Activated T-cell treated with anti-CD3 and anti-CD28 coated beads for 1 hour (primary cell): ENCODE data around the gene CHST2.

Source experiments
- DNase-seq: peaks from one replicate; pipeline ENCODE4 v3.0.0-alpha.2; 2020; ENCODE audit warnings: low read depth

Gene CHST2

GRCh38 chr3:143099210-143099609 is 20.4 kb upstream of the CHST2 start:
- no peak for DNase-seq

- DNase-seq = no peak
These were observed 19.9 kb upstream of the CHST2 start for GRCh38 chr3:143099690-143100089.

- no peak for DNase-seq
These were observed 19.1 kb upstream of the CHST2 start for GRCh38 chr3:143100451-143100850.

GRCh38 chr3:143101792-143102381 is 17.7 kb upstream of the CHST2 start:
- DNase-seq = no peak

GRCh38 chr3:143103652-143104051 is 15.9 kb upstream of the CHST2 start:
- DNase-seq = no peak

- no peak for DNase-seq
These were observed 14.4 kb upstream of the CHST2 start for GRCh38 chr3:143105170-143105569.

GRCh38 chr3:143109861-143110260 is 9.7 kb upstream of the CHST2 start:
- DNase-seq = no peak

GRCh38 chr3:143110371-143110770 is 9.2 kb upstream of the CHST2 start:
- no peak for DNase-seq

GRCh38 chr3:143118630-143119008 is 952 bp upstream of the CHST2 start:
- DNase-seq = no peak

- DNase-seq = peak; percentile 16
These were observed 574 bp downstream of the CHST2 start for GRCh38 chr3:143119974-143120715.

GRCh38 chr3:143120716-143121240 is 1.2 kb downstream of the CHST2 start:
- peak; percentile 12 for DNase-seq

- DNase-seq = peak; percentile 62
These were observed 1.9 kb downstream of the CHST2 start for GRCh38 chr3:143121241-143122088.

- DNase-seq = no peak
These were observed 2.5 kb downstream of the CHST2 start for GRCh38 chr3:143122089-143122430.

- no peak for DNase-seq
These were observed 3.2 kb downstream of the CHST2 start for GRCh38 chr3:143122608-143123352.

GRCh38 chr3:143123353-143123984 is 3.9 kb downstream of the CHST2 start:
- no peak for DNase-seq

- DNase-seq = no peak
These were observed 5.3 kb downstream of the CHST2 start for GRCh38 chr3:143124601-143125520.

- DNase-seq = no peak
These were observed 8.2 kb downstream of the CHST2 start for GRCh38 chr3:143127801-143128200.

GRCh38 chr3:143128227-143128955 is 8.8 kb downstream of the CHST2 start:
- DNase-seq = no peak

- DNase-seq = no peak
These were observed 12.8 kb downstream of the CHST2 start for GRCh38 chr3:143132246-143132980.
